Ectodermal cell (in vitro differentiated cells): Measurements from ENCODE around the gene FBXO46.

Experiments
- H3K27ac ChIP-seq: 2 replicates; pipeline ENCODE4 v1.7.0; 2013; ENCODE audit warnings: mild to moderate bottlenecking, low read depth, low read length; ENCODE audit not compliant: insufficient read depth, poor library complexity, severe bottlenecking
- H3K27me3 ChIP-seq: 2 replicates; pipeline ENCODE4 v1.7.0; 2013; ENCODE audit warnings: mild to moderate bottlenecking, low read length; ENCODE audit not compliant: insufficient read depth, control insufficient read depth, poor library complexity, severe bottlenecking
- H3K36me3 ChIP-seq: one replicate; pipeline ENCODE4 v1.7.0; 2013; ENCODE audit warnings: low read length; ENCODE audit not compliant: control insufficient read depth, insufficient read depth
- H3K4me1 ChIP-seq: one replicate; pipeline ENCODE4 v1.7.0; 2013; ENCODE audit warnings: low read length; ENCODE audit not compliant: control insufficient read depth, insufficient read depth
- H3K4me3 ChIP-seq: 2 replicates; pipeline ENCODE4 v1.7.0; 2013; ENCODE audit warnings: low read depth, low read length, control low read depth; ENCODE audit not compliant: insufficient read depth
- H3K9me3 ChIP-seq: 2 replicates; pipeline ENCODE4 v1.7.0; 2013; ENCODE audit warnings: mild to moderate bottlenecking, low read length, moderate library complexity; ENCODE audit not compliant: control insufficient read depth
- WGBS, 2 experiments: methylation state at CpG; one replicate each; pipeline ENCODE4 v1.1.7; 2013; ENCODE audit warnings: missing lambda C conversion rate in 2 of 2; 5-methylcytosine and 5-hydroxymethylcytosine counted together

The FBXO46 gene

DNA sequence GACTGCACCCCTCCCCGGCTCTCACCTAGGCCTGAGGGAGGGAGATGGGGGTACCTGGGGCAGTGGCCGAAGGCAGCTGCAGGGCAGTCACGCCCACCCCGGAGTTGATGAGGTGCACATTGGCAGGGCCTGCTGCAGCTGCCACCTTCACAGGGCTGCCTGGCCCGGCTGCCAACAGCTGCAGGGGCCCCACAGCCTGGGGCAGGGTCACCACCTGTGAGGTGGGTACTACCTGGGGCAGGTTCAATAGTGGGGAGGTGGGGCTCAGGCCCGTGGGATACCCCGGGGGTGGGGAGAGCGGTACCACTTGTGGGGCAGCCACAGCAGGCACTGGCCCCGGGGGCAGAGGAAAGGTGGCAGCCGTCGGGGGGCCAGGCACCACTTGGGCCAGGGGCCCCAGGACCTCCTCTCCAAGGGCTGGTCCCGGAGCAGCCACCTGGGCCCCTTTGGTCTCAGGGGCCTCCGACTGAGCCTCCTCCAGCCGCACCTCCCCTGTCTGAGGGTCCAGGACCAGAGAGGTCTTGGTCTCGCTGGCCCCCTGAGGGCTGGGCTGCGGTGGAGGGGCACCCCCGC is 35.7 kb upstream of the FBXO46 start:
- H3K4me3 ChIP-seq: peak overlapping the region; percentile 92
- WGBS, 2 experiments: 84 to 86% methylated on average over 17 of the region's 17 CpGs
- H3K36me3 ChIP-seq: no peaks in the 10 kb centered on the region
- H3K27me3 ChIP-seq: no peaks in the 10 kb centered on the region
- H3K4me1 ChIP-seq: peaks cover 32% of the 10 kb centered on the region
- H3K27ac ChIP-seq: no peak overlapping the region
- no peaks in the 10 kb centered on the region for H3K9me3 ChIP-seq

DNA sequence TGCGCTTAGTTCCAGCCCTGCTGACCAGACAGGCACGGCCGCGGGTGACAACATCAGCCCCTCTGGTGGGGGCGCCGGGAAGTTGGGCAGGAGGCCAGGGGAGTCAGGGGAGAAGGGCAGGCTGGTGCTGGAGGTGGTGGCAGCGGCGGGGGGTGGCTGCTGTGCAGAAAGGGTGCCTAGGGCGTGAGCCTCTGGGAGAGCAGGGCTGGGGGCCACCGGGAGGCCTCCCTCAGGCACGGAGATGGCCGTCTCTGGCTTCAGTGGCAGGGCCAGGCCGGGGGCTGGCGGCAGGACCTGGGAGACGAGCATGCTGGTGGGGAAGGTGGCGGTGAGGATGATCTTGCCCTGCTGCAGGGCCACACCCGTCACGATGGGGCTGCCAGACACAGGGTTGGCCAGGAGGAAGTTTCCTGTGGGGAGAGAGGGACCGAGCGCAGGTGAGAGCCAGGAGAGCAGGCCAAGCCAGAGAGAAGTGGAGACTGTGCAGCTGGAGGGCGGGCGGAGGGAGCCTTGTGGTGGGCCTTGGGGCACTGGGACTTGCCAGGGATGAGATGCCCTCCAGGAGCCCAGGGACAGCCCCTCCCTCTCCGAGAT is 35.1 kb upstream of the FBXO46 start:
- 88 to 89% methylated on average over 23 of the region's 23 CpGs for WGBS, 2 experiments
- H3K27ac ChIP-seq: no peak overlapping the region
- H3K9me3 ChIP-seq: no peaks in the 10 kb centered on the region
- peaks cover 32% of the 10 kb centered on the region for H3K4me1 ChIP-seq
- no peaks in the 10 kb centered on the region for H3K27me3 ChIP-seq
- no peak overlapping the region for H3K4me3 ChIP-seq
- H3K36me3 ChIP-seq: no peaks in the 10 kb centered on the region

- no peaks in the 10 kb centered on the region for H3K27me3 ChIP-seq
- H3K4me3 ChIP-seq: no peak overlapping the region
- no peaks in the 10 kb centered on the region for H3K36me3 ChIP-seq
- WGBS, 2 experiments: 56 to 58% methylated on average over 20 to 21 of the region's 21 CpGs
- H3K27ac ChIP-seq: no peak overlapping the region
- H3K4me1 ChIP-seq: peaks cover 32% of the 10 kb centered on the region
- H3K9me3 ChIP-seq: no peaks in the 10 kb centered on the region
Measured at GRCh38 chr19:45764945-45765701, 34.4 kb upstream of the FBXO46 start.

DNA sequence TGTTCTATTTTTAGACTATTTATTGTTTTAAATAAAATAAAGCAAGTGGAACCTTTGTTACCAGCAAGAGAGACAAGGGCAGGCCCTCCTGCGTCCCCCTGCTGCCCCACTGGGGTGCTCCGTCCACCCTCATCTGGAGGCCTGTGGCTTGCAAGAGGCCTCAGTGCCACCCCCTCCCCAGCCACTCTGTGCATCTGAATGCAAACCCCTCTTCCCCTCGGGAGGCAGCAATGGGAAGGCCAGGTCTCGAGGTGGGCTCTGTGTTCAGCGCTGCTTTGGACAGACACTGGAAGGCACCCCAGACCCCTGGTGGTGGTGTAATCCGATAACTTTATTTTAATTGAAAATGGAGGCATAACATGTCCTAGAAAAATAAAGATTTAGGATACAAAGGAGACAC is 33.8 kb upstream of the FBXO46 start:
- H3K36me3 ChIP-seq: no peaks in the 10 kb centered on the region
- no peaks in the 10 kb centered on the region for H3K9me3 ChIP-seq
- H3K27me3 ChIP-seq: no peaks in the 10 kb centered on the region
- H3K4me3 ChIP-seq: no peak overlapping the region
- WGBS, 2 experiments: 37 to 44% methylated on average over 6 of the region's 6 CpGs
- H3K4me1 ChIP-seq: peaks cover 32% of the 10 kb centered on the region
- H3K27ac ChIP-seq: no peak overlapping the region

DNA sequence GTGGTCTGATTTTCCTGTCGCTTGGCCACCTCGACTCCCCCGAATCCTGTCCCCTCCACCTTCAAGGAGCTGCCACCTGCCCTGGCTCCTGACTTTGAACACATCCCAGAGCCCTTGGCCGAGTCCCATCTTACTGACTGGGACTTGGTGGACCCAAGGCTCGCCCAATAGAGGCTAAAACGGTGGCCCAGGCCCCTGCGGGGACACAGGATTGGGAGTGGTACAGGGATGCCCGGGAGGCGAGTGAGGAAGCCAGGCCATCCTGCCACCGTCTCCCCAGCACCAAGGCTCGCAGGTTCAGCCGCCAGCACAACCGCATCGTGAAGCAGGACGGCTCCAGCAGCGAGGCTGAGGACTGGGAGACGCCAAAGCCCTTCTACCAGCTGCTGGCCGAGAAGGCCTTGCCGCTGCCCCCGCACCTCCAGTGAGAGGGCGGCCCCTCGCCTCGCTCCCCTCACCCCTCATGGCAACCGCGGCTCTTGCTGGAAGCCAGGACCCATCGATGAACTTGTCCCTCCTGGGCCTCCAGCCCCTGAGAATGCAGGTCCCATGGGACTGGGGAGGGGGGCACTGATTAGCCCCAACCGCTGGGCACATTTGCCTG is 33.1 kb upstream of the FBXO46 start:
- WGBS, 2 experiments: 73 to 76% methylated on average over 27 of the region's 27 CpGs
- H3K36me3 ChIP-seq: no peaks in the 10 kb centered on the region

GRCh38 chr19:45762870-45763631 is 32.4 kb upstream of the FBXO46 start:
- H3K4me3 ChIP-seq: no peak overlapping the region
- no peaks in the 10 kb centered on the region for H3K9me3 ChIP-seq
- no peak overlapping the region for H3K27ac ChIP-seq
- H3K4me1 ChIP-seq: peaks cover 32% of the 10 kb centered on the region
- H3K36me3 ChIP-seq: no peaks in the 10 kb centered on the region
- WGBS, 2 experiments: 92 to 94% methylated on average over 15 of the region's 15 CpGs
- H3K27me3 ChIP-seq: no peaks in the 10 kb centered on the region

More for the DNA sequence above, 33.1 kb upstream of the FBXO46 start:
- Histone ChIP-seq H3K27ac (no peak overlapping the region), H3K4me1 (peaks cover 32% of the 10 kb centered on the region), H3K4me3 (no peak overlapping the region), H3K27me3 (no peaks in the 10 kb centered on the region), H3K9me3 (no peaks in the 10 kb centered on the region)

- H3K4me1 ChIP-seq: peaks cover 29% of the 10 kb centered on the region
- H3K9me3 ChIP-seq: no peaks in the 10 kb centered on the region
- H3K36me3 ChIP-seq: no peaks in the 10 kb centered on the region
- no peaks in the 10 kb centered on the region for H3K27me3 ChIP-seq
- no peak overlapping the region for H3K4me3 ChIP-seq
- 68% methylated on average over 17 of the region's 17 CpGs for WGBS, 2 experiments
- H3K27ac ChIP-seq: no peak overlapping the region
Measured at GRCh38 chr19:45761714-45762113, 31.0 kb upstream of the FBXO46 start.

GRCh38 chr19:45758921-45759320 is 28.2 kb upstream of the FBXO46 start:
- WGBS, 2 experiments: 92 to 93% methylated on average over 9 of the region's 9 CpGs
- Histone ChIP-seq H3K9me3 (no peaks in the 10 kb centered on the region), H3K4me1 (peaks cover under 1% of the 10 kb centered on the region)

GRCh38 chr19:45757695-45758094 is 27.0 kb upstream of the FBXO46 start:
- Histone ChIP-seq H3K27me3 (no peaks in the 10 kb centered on the region), H3K4me3 (no peak overlapping the region), H3K4me1 (no peaks in the 10 kb centered on the region), H3K27ac (no peak overlapping the region), H3K36me3 (no peaks in the 10 kb centered on the region), H3K9me3 (no peaks in the 10 kb centered on the region)
- 89 to 92% methylated on average over 9 of the region's 9 CpGs for WGBS, 2 experiments

More at GRCh38 chr19:45758921-45759320, 28.2 kb upstream of the FBXO46 start:
- Histone ChIP-seq H3K4me3 (no peak overlapping the region), H3K27me3 (no peaks in the 10 kb centered on the region), H3K27ac (no peak overlapping the region), H3K36me3 (no peaks in the 10 kb centered on the region)
